ENCODE measurements around the gene CIAO3.

Gene CIAO3

DNA sequence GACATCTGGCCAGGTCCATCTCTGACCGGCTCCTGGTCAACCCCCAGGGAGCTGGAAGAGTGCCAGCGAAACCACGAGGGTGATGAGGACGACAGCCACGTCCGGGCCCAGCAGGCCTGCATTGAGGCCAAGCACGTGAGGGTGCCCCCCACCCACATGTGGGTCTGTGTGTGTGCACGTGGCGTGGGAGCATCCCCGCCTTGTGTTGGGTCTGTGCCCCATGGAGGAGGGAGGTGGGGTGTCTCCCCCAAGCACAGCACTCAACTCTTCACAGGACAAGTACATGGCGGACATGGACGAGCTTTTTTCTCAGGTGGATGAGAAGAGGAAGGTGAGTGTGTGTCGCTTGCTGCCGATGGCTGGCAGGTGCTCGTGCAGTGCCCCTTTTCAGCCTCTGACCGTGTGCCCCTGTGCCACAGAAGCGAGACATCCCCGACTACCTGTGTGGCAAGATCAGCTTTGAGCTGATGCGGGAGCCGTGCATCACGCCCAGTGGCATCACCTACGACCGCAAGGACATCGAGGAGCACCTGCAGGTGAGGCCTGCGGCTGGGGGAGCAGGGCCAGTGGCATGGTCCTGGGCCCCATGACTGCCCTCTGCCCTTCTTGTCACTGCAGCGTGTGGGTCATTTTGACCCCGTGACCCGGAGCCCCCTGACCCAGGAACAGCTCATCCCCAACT, 58.9 kb downstream of the CIAO3 start (continued):
- TF ChIP-seq, protein P1, sequence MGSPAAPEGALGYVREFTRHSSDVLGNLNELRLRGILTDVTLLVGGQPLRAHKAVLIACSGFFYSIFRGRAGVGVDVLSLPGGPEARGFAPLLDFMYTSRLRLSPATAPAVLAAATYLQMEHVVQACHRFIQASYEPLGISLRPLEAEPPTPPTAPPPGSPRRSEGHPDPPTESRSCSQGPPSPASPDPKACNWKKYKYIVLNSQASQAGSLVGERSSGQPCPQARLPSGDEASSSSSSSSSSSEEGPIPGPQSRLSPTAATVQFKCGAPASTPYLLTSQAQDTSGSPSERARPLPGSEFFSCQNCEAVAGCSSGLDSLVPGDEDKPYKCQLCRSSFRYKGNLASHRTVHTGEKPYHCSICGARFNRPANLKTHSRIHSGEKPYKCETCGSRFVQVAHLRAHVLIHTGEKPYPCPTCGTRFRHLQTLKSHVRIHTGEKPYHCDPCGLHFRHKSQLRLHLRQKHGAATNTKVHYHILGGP (tag by site-specific recombination; IDR thresholded peaks at IDR 0.05): no peak
- no peak for TF ChIP-seq KLF10 (tag by site-specific recombination; IDR thresholded peaks at IDR 0.05)
- TF ChIP-seq ZNF391 (tag by site-specific recombination; IDR thresholded peaks at IDR 0.05; ENCODE audit: borderline replicate concordance, low read depth): no peak; the same call in 1 of the 2 replicates
- peak; percentile 85 for TF ChIP-seq BCL11A (tag by site-specific recombination; IDR thresholded peaks at IDR 0.05; ENCODE audit: low read depth)
- no peak for TF ChIP-seq GLI2 (tag by site-specific recombination; IDR thresholded peaks at IDR 0.05; ENCODE audit: borderline replicate concordance, low read depth)
- TF ChIP-seq ZNF585B (tag by site-specific recombination; IDR thresholded peaks at IDR 0.05): no peak
- TF ChIP-seq, protein P2, sequence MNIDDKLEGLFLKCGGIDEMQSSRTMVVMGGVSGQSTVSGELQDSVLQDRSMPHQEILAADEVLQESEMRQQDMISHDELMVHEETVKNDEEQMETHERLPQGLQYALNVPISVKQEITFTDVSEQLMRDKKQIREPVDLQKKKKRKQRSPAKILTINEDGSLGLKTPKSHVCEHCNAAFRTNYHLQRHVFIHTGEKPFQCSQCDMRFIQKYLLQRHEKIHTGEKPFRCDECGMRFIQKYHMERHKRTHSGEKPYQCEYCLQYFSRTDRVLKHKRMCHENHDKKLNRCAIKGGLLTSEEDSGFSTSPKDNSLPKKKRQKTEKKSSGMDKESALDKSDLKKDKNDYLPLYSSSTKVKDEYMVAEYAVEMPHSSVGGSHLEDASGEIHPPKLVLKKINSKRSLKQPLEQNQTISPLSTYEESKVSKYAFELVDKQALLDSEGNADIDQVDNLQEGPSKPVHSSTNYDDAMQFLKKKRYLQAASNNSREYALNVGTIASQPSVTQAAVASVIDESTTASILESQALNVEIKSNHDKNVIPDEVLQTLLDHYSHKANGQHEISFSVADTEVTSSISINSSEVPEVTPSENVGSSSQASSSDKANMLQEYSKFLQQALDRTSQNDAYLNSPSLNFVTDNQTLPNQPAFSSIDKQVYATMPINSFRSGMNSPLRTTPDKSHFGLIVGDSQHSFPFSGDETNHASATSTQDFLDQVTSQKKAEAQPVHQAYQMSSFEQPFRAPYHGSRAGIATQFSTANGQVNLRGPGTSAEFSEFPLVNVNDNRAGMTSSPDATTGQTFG (tag by site-specific recombination; IDR thresholded peaks at IDR 0.05; ENCODE audit: borderline replicate concordance): no peak
- TF ChIP-seq ZNF423 (tag by site-specific recombination; IDR thresholded peaks at IDR 0.05): no peak; the same call in 1 of the 2 replicates
- TF ChIP-seq, protein P3, sequence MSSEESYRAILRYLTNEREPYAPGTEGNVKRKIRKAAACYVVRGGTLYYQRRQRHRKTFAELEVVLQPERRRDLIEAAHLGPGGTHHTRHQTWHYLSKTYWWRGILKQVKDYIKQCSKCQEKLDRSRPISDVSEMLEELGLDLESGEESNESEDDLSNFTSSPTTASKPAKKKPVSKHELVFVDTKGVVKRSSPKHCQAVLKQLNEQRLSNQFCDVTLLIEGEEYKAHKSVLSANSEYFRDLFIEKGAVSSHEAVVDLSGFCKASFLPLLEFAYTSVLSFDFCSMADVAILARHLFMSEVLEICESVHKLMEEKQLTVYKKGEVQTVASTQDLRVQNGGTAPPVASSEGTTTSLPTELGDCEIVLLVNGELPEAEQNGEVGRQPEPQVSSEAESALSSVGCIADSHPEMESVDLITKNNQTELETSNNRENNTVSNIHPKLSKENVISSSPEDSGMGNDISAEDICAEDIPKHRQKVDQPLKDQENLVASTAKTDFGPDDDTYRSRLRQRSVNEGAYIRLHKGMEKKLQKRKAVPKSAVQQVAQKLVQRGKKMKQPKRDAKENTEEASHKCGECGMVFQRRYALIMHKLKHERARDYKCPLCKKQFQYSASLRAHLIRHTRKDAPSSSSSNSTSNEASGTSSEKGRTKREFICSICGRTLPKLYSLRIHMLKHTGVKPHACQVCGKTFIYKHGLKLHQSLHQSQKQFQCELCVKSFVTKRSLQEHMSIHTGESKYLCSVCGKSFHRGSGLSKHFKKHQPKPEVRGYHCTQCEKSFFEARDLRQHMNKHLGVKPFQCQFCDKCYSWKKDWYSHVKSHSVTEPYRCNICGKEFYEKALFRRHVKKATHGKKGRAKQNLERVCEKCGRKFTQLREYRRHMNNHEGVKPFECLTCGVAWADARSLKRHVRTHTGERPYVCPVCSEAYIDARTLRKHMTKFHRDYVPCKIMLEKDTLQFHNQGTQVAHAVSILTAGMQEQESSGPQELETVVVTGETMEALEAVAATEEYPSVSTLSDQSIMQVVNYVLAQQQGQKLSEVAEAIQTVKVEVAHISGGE (tag by site-specific recombination; conservative IDR thresholded peaks at IDR 0.05; ENCODE audit: low read depth): no peak
- TF ChIP-seq ZNF48 (tag by site-specific recombination; IDR thresholded peaks at IDR 0.05): no peak
- TF ChIP-seq ZNF350 (tag by site-specific recombination; IDR thresholded peaks at IDR 0.05): no peak
- no peak for TF ChIP-seq ZNF670 (tag by site-specific recombination; IDR thresholded peaks at IDR 0.05; ENCODE audit: low read depth)
- TF ChIP-seq, protein P4, sequence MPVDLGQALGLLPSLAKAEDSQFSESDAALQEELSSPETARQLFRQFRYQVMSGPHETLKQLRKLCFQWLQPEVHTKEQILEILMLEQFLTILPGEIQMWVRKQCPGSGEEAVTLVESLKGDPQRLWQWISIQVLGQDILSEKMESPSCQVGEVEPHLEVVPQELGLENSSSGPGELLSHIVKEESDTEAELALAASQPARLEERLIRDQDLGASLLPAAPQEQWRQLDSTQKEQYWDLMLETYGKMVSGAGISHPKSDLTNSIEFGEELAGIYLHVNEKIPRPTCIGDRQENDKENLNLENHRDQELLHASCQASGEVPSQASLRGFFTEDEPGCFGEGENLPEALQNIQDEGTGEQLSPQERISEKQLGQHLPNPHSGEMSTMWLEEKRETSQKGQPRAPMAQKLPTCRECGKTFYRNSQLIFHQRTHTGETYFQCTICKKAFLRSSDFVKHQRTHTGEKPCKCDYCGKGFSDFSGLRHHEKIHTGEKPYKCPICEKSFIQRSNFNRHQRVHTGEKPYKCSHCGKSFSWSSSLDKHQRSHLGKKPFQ (tag by site-specific recombination; IDR thresholded peaks at IDR 0.05): peak; percentile 11; the same call in 1 of the 2 replicates
- peak; percentile 75 for TF ChIP-seq KLF8 (tag by site-specific recombination; IDR thresholded peaks at IDR 0.05)
- TF ChIP-seq ZNF548 (tag by site-specific recombination; IDR thresholded peaks at IDR 0.05): no peak
- no peak for TF ChIP-seq ZNF654 (tag by site-specific recombination; IDR thresholded peaks at IDR 0.05; ENCODE audit: low read depth)
- no peak for TF ChIP-seq ZNF529 (tag by site-specific recombination; IDR thresholded peaks at IDR 0.05; ENCODE audit: insufficient replicate concordance)
- TF ChIP-seq, protein P5, sequence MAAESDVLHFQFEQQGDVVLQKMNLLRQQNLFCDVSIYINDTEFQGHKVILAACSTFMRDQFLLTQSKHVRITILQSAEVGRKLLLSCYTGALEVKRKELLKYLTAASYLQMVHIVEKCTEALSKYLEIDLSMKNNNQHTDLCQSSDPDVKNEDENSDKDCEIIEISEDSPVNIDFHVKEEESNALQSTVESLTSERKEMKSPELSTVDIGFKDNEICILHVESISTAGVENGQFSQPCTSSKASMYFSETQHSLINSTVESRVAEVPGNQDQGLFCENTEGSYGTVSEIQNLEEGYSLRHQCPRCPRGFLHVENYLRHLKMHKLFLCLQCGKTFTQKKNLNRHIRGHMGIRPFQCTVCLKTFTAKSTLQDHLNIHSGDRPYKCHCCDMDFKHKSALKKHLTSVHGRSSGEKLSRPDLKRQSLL (tag by site-specific recombination; IDR thresholded peaks at IDR 0.05): no peak
- peak; percentile 82 for TF ChIP-seq ZXDB (tag by site-specific recombination; IDR thresholded peaks at IDR 0.05)
- no peak for TF ChIP-seq ZNF394 (tag by site-specific recombination; IDR thresholded peaks at IDR 0.05; ENCODE audit: borderline replicate concordance)
- peak; percentile 52 for TF ChIP-seq KLF16 (tag by site-specific recombination; IDR thresholded peaks at IDR 0.05)
- TF ChIP-seq EGR2 (tag by site-specific recombination; IDR thresholded peaks at IDR 0.05; ENCODE audit: low read depth): peak; percentile 90
- TF ChIP-seq ZNF214 (tag by site-specific recombination; IDR thresholded peaks at IDR 0.05; ENCODE audit: borderline replicate concordance): no peak
- TF ChIP-seq, protein P6, sequence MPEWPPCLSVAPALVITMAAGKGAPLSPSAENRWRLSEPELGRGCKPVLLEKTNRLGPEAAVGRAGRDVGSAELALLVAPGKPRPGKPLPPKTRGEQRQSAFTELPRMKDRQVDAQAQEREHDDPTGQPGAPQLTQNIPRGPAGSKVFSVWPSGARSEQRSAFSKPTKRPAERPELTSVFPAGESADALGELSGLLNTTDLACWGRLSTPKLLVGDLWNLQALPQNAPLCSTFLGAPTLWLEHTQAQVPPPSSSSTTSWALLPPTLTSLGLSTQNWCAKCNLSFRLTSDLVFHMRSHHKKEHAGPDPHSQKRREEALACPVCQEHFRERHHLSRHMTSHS (tag by site-specific recombination; IDR thresholded peaks at IDR 0.05): no peak; the same call in 1 of the 2 replicates
- TF ChIP-seq ZNF843 (tag by site-specific recombination; IDR thresholded peaks at IDR 0.05): no peak; the same call in 1 of the 2 replicates
- 0 out of 2 replicates have a peak, but pooled peaks have one; percentile 8 for TF ChIP-seq REPIN1 (tag by site-specific recombination; IDR thresholded peaks at IDR 0.05; ENCODE audit: low read depth)
- TF ChIP-seq ZNF155 (tag by site-specific recombination; IDR thresholded peaks at IDR 0.05): no peak
